Brain microvascular endothelial cell (primary cell): ENCODE results near the gene IL4.
A peak's percentile ranks its signal among the peaks of the same experiment; 100 is the strongest.

Source experiments
- DNase-seq: peaks from one replicate; pipeline ENCODE4 v3.0.0-alpha.2; 2020
- H3K27ac ChIP-seq: fragments of 250-450 bp; sonication (Bioruptor Pico); 2 replicates; pipeline ENCODE4 v1.5.1; 2020; ENCODE audit warnings: mild to moderate bottlenecking, moderate library complexity
- H3K27me3 ChIP-seq: fragments of 250-450 bp; sonication (Bioruptor Pico); replicated peaks from 2 replicates; pipeline ENCODE4 v1.5.1; 2020; ENCODE audit warnings: mild to moderate bottlenecking
- H3K36me3 ChIP-seq: fragments of 250-450 bp; sonication (Bioruptor Pico); replicated peaks from 2 replicates; pipeline ENCODE4 v1.5.1; 2020; ENCODE audit warnings: mild to moderate bottlenecking
- H3K4me3 ChIP-seq: 2 replicates; pipeline ENCODE4 v1.5.1; 2011; ENCODE audit warnings: low read depth, mild to moderate bottlenecking, control low read depth, low read length, moderate library complexity
- CTCF ChIP-seq: IDR thresholded peaks from 2 replicates; pipeline ENCODE4 v1.5.1; 2011; ENCODE audit warnings: low read depth, mild to moderate bottlenecking, moderate library complexity, low read length, control low read depth, inconsistent platforms; ENCODE audit errors: missing control alignments
- in situ Hi-C: cut with HindIII; loops from 2 replicates; pipeline ENCODE4 v1.10.0; 2017; ENCODE audit warnings: low sequenced_read_pairs, low pct_ligation_motif_present

The IL4 gene

GRCh38 chr5:132655821-132656773 lies 17.7 kb upstream of the IL4 start:
- H3K4me3 ChIP-seq, result peak overlapping the region; percentile 42
- H3K36me3 ChIP-seq, result no peaks in the 10 kb centered on the region
- DNase-seq, result no peak
- in situ Hi-C loops, result no loop called here
- H3K27me3 ChIP-seq, result no peaks in the 10 kb centered on the region
- no peak for TF ChIP-seq CTCF
- no peak overlapping the region for H3K27ac ChIP-seq

- in situ Hi-C loops, result no loop called here
- no peaks in the 10 kb centered on the region for H3K36me3 ChIP-seq
- TF ChIP-seq CTCF, result no peak
- no peaks in the 10 kb centered on the region for H3K27me3 ChIP-seq
- DNase-seq, result no peak
- H3K27ac ChIP-seq, result no peak overlapping the region
- peak overlapping the region; percentile 37 for H3K4me3 ChIP-seq
Observed at GRCh38 chr5:132656774-132657355, 16.9 kb upstream of the IL4 start.

- no peak for TF ChIP-seq CTCF
- no peaks in the 10 kb centered on the region for H3K27me3 ChIP-seq
Observed at GRCh38 chr5:132657676-132658380, 16.0 kb upstream of the IL4 start, which contains the start of gene IL13. Gene IL13, plus strand, starts transcription at chr5:132658173. Its CDS starts 14 bp downstream, at chr5:132658187.

GRCh38 chr5:132658381-132659302 lies 15.1 kb upstream of the IL4 start:
- H3K27me3 ChIP-seq, result no peaks in the 10 kb centered on the region
- in situ Hi-C loops, result no loop called here

More at GRCh38 chr5:132657676-132658380, 16.0 kb upstream of the IL4 start, which contains the start of gene IL13:
- no peak for DNase-seq
- in situ Hi-C loops, result no loop called here
- Histone ChIP-seq H3K36me3 (no peaks in the 10 kb centered on the region), H3K4me3 (no peak within 1 kb of the TSS), H3K27ac (no peak within 1 kb of the TSS)

More at GRCh38 chr5:132658381-132659302, 15.1 kb upstream of the IL4 start:
- no peak overlapping the region for H3K27ac ChIP-seq
- DNase-seq, result no peak
- no peaks in the 10 kb centered on the region for H3K36me3 ChIP-seq
- TF ChIP-seq CTCF, result no peak
- H3K4me3 ChIP-seq, result no peak overlapping the region
